KOPT-K1 (cell line): ENCODE results near the gene PABPC1L.
A peak's percentile ranks its signal among the peaks of the same experiment; 100 is the strongest.

Source experiments
- H3K27ac ChIP-seq: fragments of 200-600 bp; sonication (generic); 2 replicates; pipeline ENCODE4 v1.5.1; 2016; ENCODE audit warnings: antibody characterized with exemption, mild to moderate bottlenecking, low read depth, low read length; ENCODE audit not compliant: poor library complexity, severe bottlenecking
- H3K36me3 ChIP-seq: fragments of 200-600 bp; sonication (generic); 2 replicates; pipeline ENCODE4 v1.5.1; 2017; ENCODE audit warnings: antibody characterized with exemption, mild to moderate bottlenecking, low read length, moderate library complexity; ENCODE audit not compliant: insufficient read depth
- H3K9me3 ChIP-seq: fragments of 200-600 bp; sonication (generic); 2 replicates; pipeline ENCODE4 v1.5.1; 2017; ENCODE audit warnings: antibody characterized with exemption, low read length, mild to moderate bottlenecking; ENCODE audit not compliant: insufficient read depth, poor library complexity, severe bottlenecking

PABPC1L gene

DNA sequence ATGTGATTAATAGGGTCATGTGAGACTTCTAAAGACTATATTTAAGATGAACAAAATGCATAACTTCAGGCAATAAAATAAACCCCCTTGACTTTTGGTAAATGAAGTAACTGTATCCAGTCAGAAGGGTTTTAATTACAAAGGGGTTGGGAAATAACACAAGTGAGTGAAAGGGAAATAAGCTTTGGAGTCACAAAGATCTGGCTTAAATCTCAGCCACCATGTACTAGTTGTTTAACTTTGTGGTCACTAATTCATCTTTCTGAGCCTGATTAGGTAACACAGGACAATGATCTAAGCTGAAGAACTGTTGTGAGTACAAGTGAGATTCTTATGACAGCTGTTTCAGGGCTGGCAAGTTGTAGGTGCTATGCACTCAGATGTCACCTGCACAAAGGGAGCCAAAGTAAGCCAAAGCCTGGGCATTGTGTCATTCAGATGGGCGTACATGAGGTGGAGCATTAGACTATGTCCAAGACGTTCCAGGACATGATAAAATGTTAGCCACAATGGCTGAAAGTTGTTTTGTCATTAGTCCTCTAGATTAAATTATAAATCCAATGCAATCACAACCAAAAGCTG is 36.5 kb downstream of the PABPC1L start:
- Histone ChIP-seq H3K36me3 (peaks cover 100% of the 10 kb centered on the region), H3K9me3 (no peaks in the 10 kb centered on the region), H3K27ac (no peak overlapping the region)

DNA sequence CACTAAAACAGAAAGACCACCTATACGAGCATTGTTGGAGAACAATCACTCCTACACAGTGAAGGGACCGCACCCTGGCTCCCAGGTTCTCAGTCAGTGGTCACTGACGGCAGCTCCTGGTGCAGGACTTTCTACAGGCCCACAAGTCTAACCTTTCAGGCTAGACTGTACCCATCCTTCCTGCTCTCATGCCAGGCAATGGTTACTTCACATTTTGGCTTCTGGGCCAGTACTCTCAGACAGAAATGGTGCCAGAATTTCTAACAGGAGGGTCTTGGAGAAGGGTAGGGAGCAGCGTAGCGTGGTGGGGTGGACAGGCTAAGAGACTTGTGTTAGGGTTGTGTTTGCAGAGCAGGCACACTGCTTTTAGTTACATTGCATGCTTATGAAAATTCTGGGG is 38.2 kb downstream of the PABPC1L start:
- Histone ChIP-seq H3K27ac (no peak overlapping the region), H3K36me3 (peaks cover 100% of the 10 kb centered on the region), H3K9me3 (no peaks in the 10 kb centered on the region)

DNA sequence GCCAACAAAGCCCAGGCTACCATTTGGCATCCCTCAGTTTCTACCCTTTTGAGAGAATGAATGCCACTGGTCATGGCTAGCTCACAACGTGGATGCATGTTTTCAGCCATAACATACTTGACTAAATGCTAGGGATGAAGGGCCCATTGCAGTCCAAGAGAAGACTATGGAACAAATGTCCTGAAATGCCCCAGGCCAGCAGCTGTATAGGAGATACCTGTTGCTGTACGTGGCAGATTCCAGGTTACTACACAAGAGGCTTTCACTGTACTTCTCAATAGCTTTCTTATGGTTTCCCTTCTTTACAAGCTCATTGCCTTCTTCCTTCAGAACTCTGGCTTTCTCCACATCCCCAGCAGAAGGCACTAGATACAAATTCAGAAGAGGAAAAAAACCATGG is 38.7 kb downstream of the PABPC1L start:
- Histone ChIP-seq H3K36me3 (peaks cover 100% of the 10 kb centered on the region), H3K9me3 (no peaks in the 10 kb centered on the region), H3K27ac (no peak overlapping the region)

DNA sequence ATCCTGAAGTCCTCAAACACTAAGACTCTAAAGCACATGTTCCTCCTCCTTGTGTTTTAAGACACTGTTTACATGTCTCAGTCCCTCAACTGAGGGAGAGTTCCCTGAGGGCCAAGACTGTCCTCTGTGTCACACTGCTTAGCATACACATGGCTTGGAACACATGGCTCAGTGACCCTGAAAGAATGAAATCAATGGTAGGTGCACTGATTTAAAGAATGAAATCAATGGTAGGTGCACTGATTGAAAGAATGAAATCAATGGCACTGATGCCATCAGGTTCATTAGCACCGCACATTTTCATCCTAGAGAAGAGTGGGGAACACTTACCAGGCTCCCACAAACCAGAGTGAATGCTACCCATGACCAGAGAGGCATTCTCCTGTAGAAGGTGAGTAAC is 40.5 kb downstream of the PABPC1L start:
- Histone ChIP-seq H3K27ac (no peak overlapping the region), H3K36me3 (peaks cover 100% of the 10 kb centered on the region), H3K9me3 (no peaks in the 10 kb centered on the region)

DNA sequence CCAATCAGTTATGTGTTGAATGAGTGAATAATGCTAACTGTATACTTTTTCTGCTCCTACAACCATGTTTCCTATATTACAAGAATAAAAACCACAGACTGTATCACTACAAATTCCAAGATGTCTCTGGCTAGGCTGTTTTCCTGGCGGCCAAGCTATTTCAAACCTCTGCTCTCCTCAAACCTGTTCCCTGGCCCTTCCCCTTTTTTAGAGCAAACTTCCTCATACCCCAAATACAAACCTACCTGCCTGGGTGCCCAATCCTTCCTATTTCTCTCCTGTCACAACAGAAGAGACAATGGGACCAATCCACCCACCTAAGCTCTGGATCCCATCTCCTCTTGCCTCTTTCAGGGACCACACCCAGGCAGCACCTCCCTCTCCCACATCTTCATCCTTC is 42.9 kb downstream of the PABPC1L start:
- H3K36me3 ChIP-seq: peaks cover 100% of the 10 kb centered on the region
- H3K9me3 ChIP-seq: no peaks in the 10 kb centered on the region
- H3K27ac ChIP-seq: no peak overlapping the region

DNA sequence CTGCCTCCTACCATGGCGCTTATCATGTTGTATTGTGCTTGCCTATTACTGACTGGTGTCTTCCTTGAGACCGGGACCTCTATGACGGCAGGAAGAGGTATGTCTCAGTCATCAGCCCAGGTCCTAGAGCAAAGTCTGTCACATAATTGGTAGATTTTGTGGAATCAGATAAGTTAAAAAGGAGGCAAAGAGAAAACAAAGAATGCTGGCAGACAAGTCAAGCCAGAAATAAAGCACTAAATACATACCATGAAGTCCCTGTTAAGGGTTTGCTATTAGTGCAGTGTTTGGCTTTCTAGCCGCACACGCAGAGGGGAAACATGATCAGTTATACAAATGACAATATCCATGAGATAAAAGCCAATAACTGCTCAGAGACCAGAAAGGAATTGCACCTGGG is 44.4 kb downstream of the PABPC1L start:
- no peaks in the 10 kb centered on the region for H3K9me3 ChIP-seq
- H3K36me3 ChIP-seq: peaks cover 95% of the 10 kb centered on the region
- H3K27ac ChIP-seq: no peak overlapping the region

DNA sequence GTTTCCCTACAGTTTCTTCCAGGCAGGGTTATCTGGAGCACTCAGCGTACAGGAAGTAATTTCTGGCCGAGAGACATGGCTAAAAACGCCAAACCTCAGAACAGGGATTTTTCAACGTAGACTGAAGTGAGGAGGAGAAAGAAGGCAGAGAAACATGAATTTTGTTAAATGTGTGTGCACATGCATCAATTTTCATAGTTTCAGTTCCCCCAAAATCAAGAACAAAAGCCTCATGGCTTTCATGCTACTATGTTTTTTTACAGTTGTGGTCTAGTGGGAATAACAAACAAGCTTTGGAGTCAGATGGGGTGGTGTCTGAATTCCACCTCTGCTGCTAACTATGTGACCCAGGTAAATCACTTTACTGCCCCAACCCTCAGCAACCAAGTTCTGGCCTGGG is 45.4 kb downstream of the PABPC1L start:
- H3K9me3 ChIP-seq: no peaks in the 10 kb centered on the region
- no peak overlapping the region for H3K27ac ChIP-seq
- peaks cover 85% of the 10 kb centered on the region for H3K36me3 ChIP-seq

DNA sequence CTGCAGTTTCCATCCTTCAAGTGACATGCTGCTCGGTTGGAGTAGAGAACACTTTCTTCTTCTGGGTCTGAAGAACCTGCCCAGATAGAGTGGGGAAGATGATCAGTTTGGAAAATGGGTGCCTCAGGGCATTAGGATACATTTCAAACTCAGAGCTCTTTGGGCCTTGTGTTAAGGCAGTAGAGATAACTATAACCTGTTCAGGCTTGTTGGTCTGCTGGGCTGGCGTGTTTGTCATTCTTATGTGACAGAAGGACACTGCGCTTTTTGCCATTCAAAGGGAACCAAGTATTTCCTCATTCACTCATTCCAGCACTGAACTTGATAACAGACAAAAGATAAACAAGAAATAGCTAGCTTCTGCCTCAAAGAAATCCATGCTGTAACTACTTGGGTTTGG is 46.5 kb downstream of the PABPC1L start:
- Histone ChIP-seq H3K36me3 (peaks cover 73% of the 10 kb centered on the region), H3K27ac (no peak overlapping the region)

DNA sequence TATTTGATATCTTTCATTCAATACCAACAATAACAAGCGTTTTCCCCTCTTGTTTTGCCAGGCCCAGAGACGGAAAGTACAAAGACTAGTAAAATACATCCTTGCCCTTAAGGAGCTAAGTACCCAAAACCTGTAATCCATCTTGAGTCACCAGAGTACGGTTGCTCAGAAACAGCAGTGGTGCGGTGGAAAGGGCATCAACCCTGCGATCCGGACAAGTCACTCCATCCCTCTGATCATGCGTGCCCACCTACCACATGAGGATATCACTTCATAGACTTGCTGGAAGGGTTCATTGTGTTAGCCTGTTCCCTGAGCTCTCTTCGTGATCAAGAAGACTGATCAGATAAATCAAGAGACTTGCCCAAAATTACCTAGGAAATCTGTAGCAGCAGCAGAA is 48.4 kb downstream of the PABPC1L start:
- H3K36me3 ChIP-seq: peaks cover 55% of the 10 kb centered on the region
- H3K9me3 ChIP-seq: no peaks in the 10 kb centered on the region
- no peak overlapping the region for H3K27ac ChIP-seq

More for the DNA sequence above, 46.5 kb downstream of the PABPC1L start:
- no peaks in the 10 kb centered on the region for H3K9me3 ChIP-seq

DNA sequence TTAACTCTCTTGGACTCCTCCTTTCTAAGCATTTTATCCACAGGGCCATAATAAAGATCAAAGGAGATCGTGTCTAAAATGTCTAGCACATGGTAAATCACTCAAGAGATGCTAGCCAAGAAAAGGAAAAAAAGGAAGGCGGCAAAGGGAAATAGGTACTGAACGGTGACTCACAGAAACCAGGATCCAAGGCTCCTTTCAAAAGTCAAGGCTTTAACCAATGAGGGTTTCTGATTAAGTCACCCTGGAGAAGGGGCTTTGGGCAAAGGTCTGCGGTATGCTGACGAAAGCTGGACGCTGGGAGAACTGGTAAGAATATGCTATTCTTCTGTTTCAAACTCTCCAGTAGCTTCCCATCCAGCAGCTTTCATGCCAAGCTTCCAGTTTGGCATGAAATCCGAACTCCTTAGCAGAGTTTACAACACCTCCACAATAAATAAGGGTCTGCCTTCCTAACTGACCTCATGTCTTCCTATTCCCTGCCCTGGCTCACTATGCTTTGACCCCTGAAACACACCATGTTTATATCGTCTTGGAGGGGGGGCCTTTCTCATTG is 49.3 kb downstream of the PABPC1L start:
- peak overlapping the region; percentile 66 for H3K27ac ChIP-seq
- no peaks in the 10 kb centered on the region for H3K9me3 ChIP-seq
- peaks cover 46% of the 10 kb centered on the region for H3K36me3 ChIP-seq

DNA sequence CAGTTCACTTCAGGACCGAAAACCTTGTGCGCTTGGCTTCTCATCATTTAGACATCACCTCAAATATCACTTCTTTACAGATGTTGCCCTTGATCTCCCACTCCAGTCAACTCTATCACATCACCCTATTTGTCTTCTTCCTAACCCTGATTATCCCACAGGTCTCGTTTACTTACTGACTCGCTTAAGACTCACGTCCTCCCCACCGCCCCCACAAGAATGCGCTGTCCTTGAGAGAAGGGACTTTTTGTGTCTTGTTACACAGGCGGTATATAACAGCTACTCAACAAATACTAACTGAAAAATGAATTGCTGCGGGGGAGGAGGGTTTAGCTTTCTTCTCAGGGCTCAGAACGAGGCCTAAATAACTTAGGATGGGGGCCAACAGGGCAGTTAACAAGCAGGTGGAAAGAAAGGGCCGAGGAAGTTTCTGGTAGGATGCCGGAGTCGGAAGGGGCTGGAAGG is 49.8 kb downstream of the PABPC1L start:
- H3K27ac ChIP-seq: peak overlapping the region; percentile 66
- no peaks in the 10 kb centered on the region for H3K9me3 ChIP-seq
- peaks cover 41% of the 10 kb centered on the region for H3K36me3 ChIP-seq

DNA sequence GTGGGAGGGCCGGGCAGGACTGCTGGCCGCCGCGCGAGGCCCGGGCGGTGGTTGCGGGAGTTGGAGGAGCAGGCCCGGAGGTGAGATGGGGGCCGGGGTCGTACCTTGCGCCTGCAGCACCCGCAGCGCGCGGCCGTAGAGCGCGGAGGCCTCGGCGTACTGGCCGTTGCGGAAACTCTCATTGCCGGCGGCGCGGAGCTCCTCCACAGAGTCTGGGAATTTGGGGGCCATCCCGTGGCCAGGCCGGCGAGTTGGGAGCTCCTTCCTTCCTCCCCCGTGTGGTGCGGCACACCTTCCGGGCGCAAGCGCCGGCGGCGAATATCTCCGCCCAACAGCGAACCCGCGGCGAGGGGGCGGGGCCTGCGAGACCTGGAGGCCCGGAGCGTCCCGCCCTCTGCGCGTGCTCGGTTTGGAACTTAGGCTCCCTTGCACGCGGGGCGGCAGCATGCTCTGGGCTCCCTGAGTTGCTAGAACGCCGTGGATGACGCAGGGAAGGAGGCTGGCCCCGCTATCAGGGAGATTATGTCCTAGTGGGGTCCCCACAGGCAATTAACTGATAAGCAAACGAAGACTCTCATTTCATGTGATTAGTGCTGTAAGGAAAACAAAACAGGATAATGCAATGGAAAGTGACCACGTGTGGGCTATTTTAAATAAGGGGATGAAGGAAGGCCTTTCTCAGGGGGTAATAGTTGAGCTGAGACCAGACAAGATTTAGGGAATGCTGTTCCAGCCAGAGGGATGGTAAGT is 50.4 kb downstream of the PABPC1L start, which contains the start of gene TOMM34:
TSS of gene TOMM34 (minus strand) at position 295 of the 750 bp plus-strand sequence. CDS start at position 231, 64 bp downstream.
- no peaks in the 10 kb centered on the region for H3K9me3 ChIP-seq
- H3K36me3 ChIP-seq: peaks cover 35% of the 10 kb centered on the region
- H3K27ac ChIP-seq: peak within 1 kb of the TSS; percentile 66

DNA sequence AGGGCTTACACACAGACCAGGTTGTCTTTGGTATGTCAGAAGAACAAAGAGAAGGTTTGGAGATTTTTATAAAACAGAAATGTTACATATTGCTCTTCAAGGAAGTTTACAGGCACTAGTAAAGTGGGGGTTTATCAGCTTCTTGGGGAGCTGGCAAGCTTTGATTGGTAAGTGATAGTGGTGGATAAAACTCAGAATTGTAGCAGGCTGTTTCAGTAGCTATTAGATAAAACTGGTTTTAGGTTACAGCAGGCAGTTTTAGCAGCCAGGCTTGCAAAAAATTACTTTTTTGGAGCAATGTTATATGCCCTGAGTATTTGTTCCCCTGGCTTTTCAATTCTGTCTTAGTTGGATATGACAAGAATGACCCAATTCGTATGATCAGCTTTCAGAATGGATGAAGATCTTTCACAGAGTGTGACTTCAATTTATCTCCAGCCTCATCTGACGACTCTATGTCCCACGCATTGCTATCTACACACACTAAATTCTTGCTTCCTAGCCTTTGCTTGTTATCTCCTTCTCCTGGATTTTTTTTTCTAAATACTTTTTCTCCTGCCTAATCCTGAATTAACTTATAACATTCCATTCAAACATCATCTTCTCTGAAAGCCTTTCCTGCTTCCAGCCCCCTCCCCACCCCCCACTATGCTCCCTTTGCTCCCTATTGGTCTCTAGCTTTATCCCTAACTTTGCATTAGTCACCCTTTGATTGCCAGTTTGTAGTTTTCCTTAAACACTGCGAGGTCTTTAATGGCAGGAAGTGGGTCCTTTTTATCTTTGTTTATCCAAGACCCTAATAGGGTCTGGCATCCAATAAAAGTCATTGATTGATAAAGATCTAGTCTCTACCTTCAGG is 51.4 kb downstream of the PABPC1L start:
- peaks cover 25% of the 10 kb centered on the region for H3K36me3 ChIP-seq
- no peak overlapping the region for H3K27ac ChIP-seq
- H3K9me3 ChIP-seq: no peaks in the 10 kb centered on the region

DNA sequence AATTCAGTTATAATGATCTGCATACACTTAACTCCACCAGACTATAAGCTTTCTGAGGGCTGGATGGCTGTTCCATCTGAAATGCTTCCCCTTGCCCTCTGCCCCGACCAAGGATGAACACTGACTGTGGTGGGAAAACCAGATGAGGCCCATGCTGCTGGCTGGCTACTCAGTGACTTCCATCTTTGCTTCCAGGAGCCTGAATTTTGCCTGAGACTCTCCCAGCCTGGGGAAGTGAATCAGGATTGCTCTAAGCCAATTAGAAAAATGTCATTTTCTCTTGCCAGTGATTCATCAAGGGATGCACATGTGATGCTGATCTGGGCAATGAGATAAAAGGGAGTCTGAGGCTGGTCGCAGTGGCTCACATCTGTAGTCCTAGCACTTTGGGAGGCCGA is 52.0 kb downstream of the PABPC1L start:
- H3K27ac ChIP-seq: no peak overlapping the region
- peaks cover 19% of the 10 kb centered on the region for H3K36me3 ChIP-seq
- H3K9me3 ChIP-seq: no peaks in the 10 kb centered on the region

DNA sequence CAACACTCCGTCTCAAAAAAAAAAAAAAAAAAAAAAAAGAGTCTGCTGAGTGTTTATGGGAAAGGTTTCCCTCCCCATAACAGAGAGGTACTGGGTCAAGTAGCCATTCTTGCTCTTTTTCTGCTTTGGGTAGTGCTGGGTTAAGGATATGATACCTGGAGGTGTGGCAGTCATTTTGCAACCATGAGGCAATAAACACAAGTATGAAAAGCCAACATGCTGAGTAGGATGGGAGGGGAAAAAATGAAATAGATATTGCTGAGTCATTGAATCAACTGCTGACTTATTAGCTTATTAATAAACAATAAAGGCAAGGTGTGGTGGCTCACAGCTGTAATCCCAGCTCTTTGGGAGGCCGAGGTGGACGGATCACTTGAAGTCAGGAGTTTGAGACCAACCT is 52.6 kb downstream of the PABPC1L start:
- peaks cover 13% of the 10 kb centered on the region for H3K36me3 ChIP-seq
- no peaks in the 10 kb centered on the region for H3K9me3 ChIP-seq
- no peak overlapping the region for H3K27ac ChIP-seq
